Measurements from ENCODE around the gene PPFIBP1.

The PPFIBP1 gene

GRCh38 chr12:27513155-27513824 lies 10.7 kb upstream of the PPFIBP1 start:
- DNase-seq: peak; percentile 10

GRCh38 chr12:27515671-27516070 lies 8.3 kb upstream of the PPFIBP1 start:
- no peak for DNase-seq

GRCh38 chr12:27516625-27517024 lies 7.4 kb upstream of the PPFIBP1 start:
- DNase-seq: no peak

GRCh38 chr12:27517546-27517945 lies 6.5 kb upstream of the PPFIBP1 start:
- no peak for DNase-seq

GRCh38 chr12:27517961-27518665 lies 5.9 kb upstream of the PPFIBP1 start:
- peak; percentile 3 for DNase-seq

GRCh38 chr12:27521066-27521465 lies 2.9 kb upstream of the PPFIBP1 start:
- DNase-seq: peak; percentile 47

- no peak for DNase-seq
These were observed 2.0 kb upstream of the PPFIBP1 start for GRCh38 chr12:27521981-27522380.

- DNase-seq: peak; percentile 52
These were observed 733 bp upstream of the PPFIBP1 start for GRCh38 chr12:27523305-27523641.

- no peak for DNase-seq
These were observed 459 bp downstream of the PPFIBP1 start for GRCh38 chr12:27524494-27524835.

GRCh38 chr12:27524839-27525753 lies 1.1 kb downstream of the PPFIBP1 start:
- DNase-seq: peak; percentile 29

- no peak for DNase-seq
These were observed 3.5 kb downstream of the PPFIBP1 start for GRCh38 chr12:27527512-27527911.

GRCh38 chr12:27528788-27529187 lies 4.8 kb downstream of the PPFIBP1 start:
- no peak for DNase-seq

- no peak for DNase-seq
These were observed 6.3 kb downstream of the PPFIBP1 start for GRCh38 chr12:27530157-27530922.

GRCh38 chr12:27531896-27532295 lies 7.9 kb downstream of the PPFIBP1 start:
- no peak for DNase-seq

- DNase-seq: no peak
These were observed 10.2 kb downstream of the PPFIBP1 start for GRCh38 chr12:27534060-27534764.

- no peak for DNase-seq
These were observed 10.8 kb downstream of the PPFIBP1 start for GRCh38 chr12:27534765-27535161.

- no peak for DNase-seq
These were observed 11.3 kb downstream of the PPFIBP1 start for GRCh38 chr12:27535318-27535717.

- DNase-seq: no peak
These were observed 14.1 kb downstream of the PPFIBP1 start for GRCh38 chr12:27537855-27538675.

GRCh38 chr12:27539191-27539631 lies 15.2 kb downstream of the PPFIBP1 start:
- no peak for DNase-seq

GRCh38 chr12:27541031-27541719 lies 17.2 kb downstream of the PPFIBP1 start:
- DNase-seq: no peak

GRCh38 chr12:27542628-27543027 lies 18.6 kb downstream of the PPFIBP1 start:
- DNase-seq: no peak

Data from NCI-H69 (cell line).